ENCODE results near the gene SLC25A38.

Gene SLC25A38

DNA sequence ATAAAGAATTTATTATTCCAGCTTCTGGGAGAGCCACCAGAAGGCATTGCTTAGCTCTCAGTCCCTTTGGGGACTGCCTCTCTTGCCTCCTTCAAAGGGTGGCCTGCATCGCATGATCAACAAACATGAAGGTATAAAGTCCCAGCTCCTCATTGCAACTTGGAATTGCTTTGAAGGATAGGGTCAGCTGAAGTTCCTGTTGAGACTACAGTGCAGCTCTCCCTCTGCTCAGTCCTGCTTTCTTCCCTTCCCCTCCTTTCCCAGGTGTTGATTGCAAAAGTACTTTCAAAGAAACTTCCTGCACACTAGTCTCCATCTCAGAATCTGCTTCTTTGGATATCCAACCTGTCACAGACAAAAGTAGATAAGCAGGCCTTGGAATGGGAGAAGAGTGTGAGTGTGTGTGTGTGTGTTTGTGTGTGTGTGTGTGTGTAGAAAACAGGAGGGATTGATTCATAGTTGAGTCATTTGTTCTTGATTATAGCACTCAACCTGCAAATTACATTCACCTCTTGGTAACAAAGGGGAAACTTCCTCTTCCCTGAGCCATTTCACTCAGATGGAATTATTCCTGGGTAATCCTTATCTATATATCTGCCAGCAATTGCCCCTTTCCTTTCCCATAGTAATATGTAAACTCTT lies 40.0 kb upstream of the SLC25A38 start:
- Histone ChIP-seq H3K36me3 (replicated peaks) (no peaks in the 10 kb centered on the region), H3K27ac (no peak overlapping the region), H3K4me3 (ENCODE audit: low read depth, low read length) (no peak overlapping the region), H3K27me3 (replicated peaks) (no peaks in the 10 kb centered on the region)
- TF ChIP-seq, protein P1, sequence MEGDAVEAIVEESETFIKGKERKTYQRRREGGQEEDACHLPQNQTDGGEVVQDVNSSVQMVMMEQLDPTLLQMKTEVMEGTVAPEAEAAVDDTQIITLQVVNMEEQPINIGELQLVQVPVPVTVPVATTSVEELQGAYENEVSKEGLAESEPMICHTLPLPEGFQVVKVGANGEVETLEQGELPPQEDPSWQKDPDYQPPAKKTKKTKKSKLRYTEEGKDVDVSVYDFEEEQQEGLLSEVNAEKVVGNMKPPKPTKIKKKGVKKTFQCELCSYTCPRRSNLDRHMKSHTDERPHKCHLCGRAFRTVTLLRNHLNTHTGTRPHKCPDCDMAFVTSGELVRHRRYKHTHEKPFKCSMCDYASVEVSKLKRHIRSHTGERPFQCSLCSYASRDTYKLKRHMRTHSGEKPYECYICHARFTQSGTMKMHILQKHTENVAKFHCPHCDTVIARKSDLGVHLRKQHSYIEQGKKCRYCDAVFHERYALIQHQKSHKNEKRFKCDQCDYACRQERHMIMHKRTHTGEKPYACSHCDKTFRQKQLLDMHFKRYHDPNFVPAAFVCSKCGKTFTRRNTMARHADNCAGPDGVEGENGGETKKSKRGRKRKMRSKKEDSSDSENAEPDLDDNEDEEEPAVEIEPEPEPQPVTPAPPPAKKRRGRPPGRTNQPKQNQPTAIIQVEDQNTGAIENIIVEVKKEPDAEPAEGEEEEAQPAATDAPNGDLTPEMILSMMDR (IDR thresholded peaks at IDR 0.05; ENCODE audit: low read depth, low read length, missing control alignments) = no peak
- in situ Hi-C loops (cut with HindIII; ENCODE audit: low pct_ligation_motif_present, low sequenced_read_pairs) = no loop called here
- DNase-seq = no peak

DNA sequence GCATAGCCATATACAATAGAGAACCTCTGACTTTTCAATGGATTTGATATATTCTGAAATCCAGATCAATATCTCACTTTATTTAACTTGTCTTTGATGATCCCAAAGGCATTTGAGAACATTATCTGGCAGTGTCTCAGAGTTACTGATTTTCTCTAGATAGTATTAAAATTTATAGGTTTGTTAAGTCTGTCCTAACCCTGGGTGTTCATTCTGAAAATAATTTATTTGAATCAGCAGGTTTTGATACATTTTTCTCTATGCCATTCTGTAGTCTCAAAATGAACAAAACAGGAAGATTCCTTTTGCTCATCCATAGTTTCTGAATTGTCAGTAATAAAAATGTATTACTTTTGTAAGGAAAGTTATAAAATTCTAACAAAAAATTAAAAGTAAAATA lies 39.4 kb upstream of the SLC25A38 start:
- DNase-seq = no peak
- in situ Hi-C loops (cut with HindIII; ENCODE audit: low pct_ligation_motif_present, low sequenced_read_pairs) = no loop called here
- TF ChIP-seq, protein P1 (IDR thresholded peaks at IDR 0.05; ENCODE audit: low read depth, low read length, missing control alignments) = no peak
- H3K4me3 ChIP-seq (ENCODE audit: low read depth, low read length) = no peak overlapping the region
- H3K27me3 ChIP-seq (replicated peaks) = no peaks in the 10 kb centered on the region
- H3K27ac ChIP-seq = no peak overlapping the region
- H3K36me3 ChIP-seq (replicated peaks) = no peaks in the 10 kb centered on the region

DNA sequence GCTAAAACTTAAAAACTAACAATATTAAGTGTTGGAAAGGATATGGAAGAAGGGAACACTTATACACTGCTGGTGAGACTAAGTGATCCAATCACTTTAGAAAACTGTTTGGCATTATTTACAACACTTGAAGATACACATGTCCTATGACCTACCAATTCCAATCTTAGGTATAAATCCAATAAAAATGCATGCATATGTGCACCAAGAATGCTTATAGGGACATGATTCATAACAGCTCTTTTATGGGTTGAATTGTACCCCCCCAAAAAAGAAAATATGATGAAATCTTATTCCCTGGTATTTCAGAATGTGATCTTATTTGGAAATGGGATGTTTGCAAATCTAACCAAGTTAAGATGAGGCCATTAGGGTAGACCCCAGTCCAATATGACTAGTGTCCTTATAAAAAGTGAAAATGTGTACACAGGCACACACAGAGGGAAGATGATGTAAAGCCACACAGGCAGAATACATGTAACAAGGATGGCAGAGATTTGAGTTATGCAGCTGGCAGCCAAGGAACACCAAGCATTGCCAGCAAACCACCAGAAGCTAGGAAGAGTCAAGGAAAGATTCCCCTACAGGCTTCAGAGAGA lies 38.3 kb upstream of the SLC25A38 start:
- in situ Hi-C loops (cut with HindIII; ENCODE audit: low pct_ligation_motif_present, low sequenced_read_pairs) = no loop called here

DNA sequence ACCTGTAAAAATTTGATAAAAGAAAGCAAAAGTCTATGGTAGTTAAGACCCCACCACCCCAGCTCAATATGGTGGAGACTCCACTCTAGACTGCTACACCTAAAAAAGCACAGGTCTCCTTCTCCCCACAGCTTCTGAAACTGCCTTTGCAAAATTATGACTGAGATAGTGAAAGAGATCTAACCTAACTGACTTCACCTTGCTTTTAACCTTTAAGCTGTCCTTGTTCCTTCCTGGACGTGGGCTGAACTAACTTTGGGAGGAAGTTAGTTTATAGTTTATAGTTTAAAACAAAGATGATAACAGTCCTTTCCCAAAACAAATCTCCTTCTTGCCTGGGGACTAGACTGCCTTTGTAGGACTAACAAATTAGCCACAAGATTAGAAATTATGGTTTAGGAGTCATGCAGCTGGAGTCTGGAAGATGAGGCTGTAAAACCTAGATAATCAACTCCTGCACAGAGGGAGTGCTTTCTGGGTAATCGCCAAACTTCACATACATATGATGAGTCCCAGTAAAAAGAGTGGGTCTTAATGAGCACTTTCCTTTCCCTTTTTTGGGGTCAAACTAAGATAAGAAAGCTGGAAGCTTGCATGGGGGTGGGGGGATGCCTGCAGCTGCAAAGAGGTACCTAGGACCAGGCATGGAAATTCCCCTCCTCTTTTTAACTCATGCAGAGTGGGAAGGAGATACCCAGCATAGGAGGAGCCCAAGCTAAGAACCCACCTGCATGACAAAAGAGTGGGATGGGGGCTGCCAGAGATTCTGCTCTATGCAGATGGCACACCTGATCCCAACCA lies 36.2 kb upstream of the SLC25A38 start:
- TF ChIP-seq, protein P1 (IDR thresholded peaks at IDR 0.05; ENCODE audit: low read depth, low read length, missing control alignments) = no peak
- no peak for DNase-seq
- no peak overlapping the region for H3K27ac ChIP-seq
- H3K36me3 ChIP-seq (replicated peaks) = no peaks in the 10 kb centered on the region
- in situ Hi-C loops (cut with HindIII; ENCODE audit: low pct_ligation_motif_present, low sequenced_read_pairs) = no loop called here
- H3K27me3 ChIP-seq (replicated peaks) = no peaks in the 10 kb centered on the region
- H3K4me3 ChIP-seq (ENCODE audit: low read depth, low read length) = no peak overlapping the region

More for the DNA sequence above, 38.3 kb upstream of the SLC25A38 start:
- Histone ChIP-seq H3K4me3 (ENCODE audit: low read depth, low read length) (no peak overlapping the region), H3K27ac (no peak overlapping the region), H3K36me3 (replicated peaks) (no peaks in the 10 kb centered on the region), H3K27me3 (replicated peaks) (no peaks in the 10 kb centered on the region)
- TF ChIP-seq, protein P1 (IDR thresholded peaks at IDR 0.05; ENCODE audit: low read depth, low read length, missing control alignments) = no peak
- no peak for DNase-seq

DNA sequence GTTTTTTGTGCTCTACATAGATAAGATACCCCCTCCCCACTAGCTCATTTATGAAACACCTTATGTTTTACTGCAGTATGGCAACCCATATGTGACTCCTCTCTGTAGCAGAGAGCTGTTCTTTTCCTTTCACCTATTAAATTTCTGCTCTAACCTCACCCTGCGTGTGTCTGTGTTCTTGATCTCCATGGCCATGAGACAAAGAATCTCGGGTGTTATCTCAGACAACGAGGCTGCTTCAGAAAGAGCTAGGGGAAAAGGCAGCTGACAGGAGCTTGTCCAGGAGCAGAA lies 35.6 kb upstream of the SLC25A38 start:
- Histone ChIP-seq H3K36me3 (replicated peaks) (no peaks in the 10 kb centered on the region), H3K27me3 (replicated peaks) (no peaks in the 10 kb centered on the region), H3K4me3 (ENCODE audit: low read depth, low read length) (no peak overlapping the region), H3K27ac (no peak overlapping the region)
- in situ Hi-C loops (cut with HindIII; ENCODE audit: low pct_ligation_motif_present, low sequenced_read_pairs) = no loop called here
- TF ChIP-seq, protein P1 (IDR thresholded peaks at IDR 0.05; ENCODE audit: low read depth, low read length, missing control alignments) = no peak
- DNase-seq = no peak

Measured in brain microvascular endothelial cell (primary cell).